IMR-90 (cell line): ENCODE results near the gene ARL4C. TPM values are rescaled to one million over a fixed set of nuclear protein-coding genes. Genes with fewer than 3 reads are reported as not detected.

ENCODE experiments used
- ATAC-seq: fragments of 200-7000 bp; cut with Tn5 transposase; 2 replicates; pipeline ENCODE4 v1.9.1; 2020; ENCODE audit warnings: low read depth, mild to moderate bottlenecking, moderate library complexity
- BruUV-seq: library from RNA; stranded (reverse); fragments of 400-500 nt; replicated peaks from 2 replicates; lab custom pipeline; 2021; lab: Mats Ljungman, UMichigan
- CTCF ChIA-PET: fragments of 300-600 bp; formaldehyde crosslinking; extraction: SDS; loops from one replicate; lab custom pipeline; 2021; ENCODE audit warnings: antibody characterized with exemption; lab: Yijun Ruan, JAX
- POLR2A ChIA-PET: fragments of 300-600 bp; sonication (Branson Sonifier 250); formaldehyde crosslinking; loops from one replicate; lab custom pipeline; 2022; ENCODE audit warnings: antibody characterized with exemption; ENCODE audit not compliant: unreplicated experiment; lab: Charles Lee
- DNase-seq: peaks from one replicate; pipeline ENCODE4 v3.0.0; 2013
- H2AFZ ChIP-seq: replicated peaks from 2 replicates; pipeline ENCODE3; 2013; ENCODE audit warnings: low read length, mild to moderate bottlenecking; ENCODE audit not compliant: poor library complexity
- H2AK5ac ChIP-seq: 2 replicates; pipeline ENCODE4 v1.6.1; 2013; ENCODE audit warnings: low read depth, low read length, inconsistent platforms
- H2AK9ac ChIP-seq: replicated peaks from 2 replicates; pipeline ENCODE3; 2013; ENCODE audit warnings: mild to moderate bottlenecking, low read depth, low read length, moderate library complexity; ENCODE audit not compliant: poor library complexity
- H2BK120ac ChIP-seq: 2 replicates; pipeline ENCODE4 v1.6.1; 2013; ENCODE audit warnings: low read depth, low read length, inconsistent platforms
- H2BK15ac ChIP-seq: 3 replicates; pipeline ENCODE4 v1.6.1; 2013; ENCODE audit warnings: low read depth, low read length, inconsistent platforms
- H2BK20ac ChIP-seq: 2 replicates; pipeline ENCODE4 v1.6.1; 2013; ENCODE audit warnings: low read depth, mild to moderate bottlenecking, inconsistent platforms, low read length, moderate library complexity
- H2BK5ac ChIP-seq: 2 replicates; pipeline ENCODE4 v1.6.1; 2013; ENCODE audit warnings: mild to moderate bottlenecking, low read depth, low read length, inconsistent platforms; ENCODE audit not compliant: poor library complexity, severe bottlenecking
- H3K14ac ChIP-seq: replicated peaks from 2 replicates; pipeline ENCODE4 v1.6.1; 2013; ENCODE audit warnings: low read depth, low read length, inconsistent platforms
- H3K18ac ChIP-seq: 2 replicates; pipeline ENCODE4 v1.6.1; 2013; ENCODE audit warnings: low read depth, low read length, control low read depth
- H3K23ac ChIP-seq: 2 replicates; pipeline ENCODE4 v1.6.1; 2013; ENCODE audit warnings: low read depth, low read length, inconsistent platforms
- H3K27ac ChIP-seq: 2 replicates; pipeline ENCODE4 v1.5.1; 2013; ENCODE audit warnings: mild to moderate bottlenecking, control low read depth, low read length; ENCODE audit not compliant: insufficient read depth
- H3K27me3 ChIP-seq: 2 replicates; pipeline ENCODE4 v1.6.1; 2013; ENCODE audit warnings: low read length; ENCODE audit not compliant: control insufficient read depth, insufficient read depth
- H3K36me3 ChIP-seq: 2 replicates; pipeline ENCODE4 v1.6.1; 2013; ENCODE audit warnings: low read length, mixed read lengths; ENCODE audit not compliant: control insufficient read depth, insufficient read depth
- H3K4ac ChIP-seq: 2 replicates; pipeline ENCODE4 v1.6.1; 2013; ENCODE audit warnings: low read depth, low read length, inconsistent platforms
- H3K4me1 ChIP-seq: 2 replicates; pipeline ENCODE4 v1.6.1; 2013; ENCODE audit warnings: low read length, mixed read lengths; ENCODE audit not compliant: control insufficient read depth, insufficient read depth
- H3K4me2 ChIP-seq: 2 replicates; pipeline ENCODE4 v1.6.1; 2013; ENCODE audit warnings: low read depth, mild to moderate bottlenecking, control low read depth, low read length, moderate library complexity
- H3K4me3 ChIP-seq: 2 replicates; pipeline ENCODE4 v1.5.1; 2013; ENCODE audit warnings: low read depth, mild to moderate bottlenecking, control low read depth, low read length, moderate library complexity; ENCODE audit not compliant: insufficient read depth
- H3K56ac ChIP-seq: 2 replicates; pipeline ENCODE4 v1.6.1; 2013; ENCODE audit warnings: low read length, inconsistent platforms; ENCODE audit not compliant: insufficient read depth; ENCODE audit errors: extremely low read depth
- H3K79me1 ChIP-seq, 2 experiments: 2 replicates each; pipeline ENCODE4 v1.6.1; 2013; ENCODE audit warnings: low read length in 2 of 2, inconsistent platforms in 1 of 2, low read depth in 1 of 2
- H3K9ac ChIP-seq: 2 replicates; pipeline ENCODE4 v1.6.1; 2013; ENCODE audit warnings: low read depth, low read length, control low read depth
- H3K9me1 ChIP-seq: 2 replicates; pipeline ENCODE4 v1.6.1; 2013; ENCODE audit warnings: low read length, inconsistent platforms; ENCODE audit not compliant: insufficient read depth
- H3K9me3 ChIP-seq: 2 replicates; pipeline ENCODE4 v1.6.1; 2013; ENCODE audit warnings: low read length; ENCODE audit not compliant: control insufficient read depth, insufficient read depth
- H4K20me1 ChIP-seq: 2 replicates; pipeline ENCODE4 v1.6.1; 2013; ENCODE audit warnings: low read length, inconsistent platforms; ENCODE audit not compliant: insufficient read depth
- H4K5ac ChIP-seq: 2 replicates; pipeline ENCODE4 v1.6.1; 2013; ENCODE audit warnings: mild to moderate bottlenecking, low read depth, low read length, control low read depth
- H4K8ac ChIP-seq, 2 experiments: 2 replicates each; pipeline ENCODE4 v1.6.1; 2013; ENCODE audit warnings: low read depth in 2 of 2, low read length in 2 of 2, control low read depth in 1 of 2, inconsistent platforms in 1 of 2
- H4K91ac ChIP-seq: 2 replicates; pipeline ENCODE4 v1.6.1; 2013; ENCODE audit warnings: low read depth, low read length, inconsistent platforms; ENCODE audit not compliant: insufficient read depth
- BHLHE40 ChIP-seq: fragments of 150-350 bp; IDR thresholded peaks from 2 replicates; pipeline ENCODE4 v1.6.1; 2016; ENCODE audit warnings: mild to moderate bottlenecking, low read depth, low read length
- CEBPB ChIP-seq: IDR thresholded peaks from 2 replicates; pipeline ENCODE4 v1.6.1; 2012; ENCODE audit warnings: low read depth, low read length, improper control_type of control experiment
- CHD1 ChIP-seq: IDR thresholded peaks from 2 replicates; pipeline ENCODE4 v1.6.1; 2012; ENCODE audit warnings: low read depth, low read length, improper control_type of control experiment
- CTCF ChIP-seq: conservative IDR thresholded peaks from 2 replicates; pipeline ENCODE4 v1.5.1; 2012; ENCODE audit warnings: mild to moderate bottlenecking, low read depth, low read length, improper control_type of control experiment
- ELK1 ChIP-seq: fragments of 150-350 bp; IDR thresholded peaks from 2 replicates; pipeline ENCODE4 v1.6.1; 2016; ENCODE audit warnings: low read depth, mild to moderate bottlenecking, low read length, moderate library complexity, borderline replicate concordance
- FOS ChIP-seq: fragments of 150-350 bp; IDR thresholded peaks from 2 replicates; pipeline ENCODE4 v1.6.1; 2016; ENCODE audit warnings: low read depth, low read length
- MAFK ChIP-seq: IDR thresholded peaks from 2 replicates; pipeline ENCODE4 v1.6.1; 2012; ENCODE audit warnings: low read depth, low read length, improper control_type of control experiment
- MAZ ChIP-seq: IDR thresholded peaks from 2 replicates; pipeline ENCODE4 v1.6.1; 2012; ENCODE audit warnings: low read depth, mild to moderate bottlenecking, low read length, improper control_type of control experiment, moderate library complexity, borderline replicate concordance
- MXI1 ChIP-seq: IDR thresholded peaks from 2 replicates; pipeline ENCODE4 v1.6.1; 2012; ENCODE audit warnings: low read depth, mild to moderate bottlenecking, low read length, moderate library complexity, borderline replicate concordance
- NFE2L2 ChIP-seq: fragments of 150-350 bp; IDR thresholded peaks from 2 replicates; pipeline ENCODE4 v1.6.1; 2016; ENCODE audit warnings: low read depth, mild to moderate bottlenecking, low read length
- POLR2A ChIP-seq: IDR thresholded peaks from 2 replicates; pipeline ENCODE4 v1.6.1; 2012; ENCODE audit warnings: mild to moderate bottlenecking, low read depth, low read length
- RAD21 ChIP-seq: IDR thresholded peaks from 2 replicates; pipeline ENCODE4 v1.6.1; 2012; ENCODE audit warnings: low read length, improper control_type of control experiment
- RCOR1 ChIP-seq: IDR thresholded peaks from 2 replicates; pipeline ENCODE4 v1.6.1; 2012; ENCODE audit warnings: mild to moderate bottlenecking, low read length, improper control_type of control experiment; ENCODE audit not compliant: insufficient replicate concordance
- RFX5 ChIP-seq: IDR thresholded peaks from 2 replicates; pipeline ENCODE4 v1.8.0; 2012; ENCODE audit warnings: low read depth, mild to moderate bottlenecking, low read length, moderate library complexity
- SMC3 ChIP-seq: fragments of 150-350 bp; IDR thresholded peaks from 2 replicates; pipeline ENCODE4 v1.6.1; 2016; ENCODE audit warnings: low read depth, mild to moderate bottlenecking, antibody characterized with exemption, low read length, moderate library complexity
- USF2 ChIP-seq: fragments of 150-350 bp; IDR thresholded peaks from 2 replicates; pipeline ENCODE4 v1.6.1; 2017; ENCODE audit warnings: mild to moderate bottlenecking, antibody characterized with exemption, low read length, low read depth
- WGBS, 2 experiments: methylation state at CpG; one replicate each; pipeline versions ENCODE4 v1.1.5 to v1.1.7; 2013; ENCODE audit warnings: missing lambda C conversion rate in 2 of 2; ENCODE audit not compliant: insufficient read length in 1 of 2; ENCODE audit errors: extremely low coverage in 2 of 2; 5-methylcytosine and 5-hydroxymethylcytosine counted together
- dilution Hi-C: fragments of 300-500 bp; cut with HindIII; formaldehyde crosslinking; loops from one replicate; pipeline ENCODE4 v1.14.3; 2018; ENCODE audit warnings: low sequenced_read_pairs; ENCODE audit not compliant: unreplicated experiment
- in situ Hi-C: fragments of 300-500 bp; cut with MboI; formaldehyde crosslinking; loops from 3 replicates; pipeline ENCODE4 v1.14.3; 2019; ENCODE audit warnings: low sequenced_read_pairs, inconsistent platforms, mixed read lengths
- intact Hi-C: fragments of 100-400 bp; cut with micrococcal nuclease; formaldehyde crosslinking; loops from 2 replicates; pipeline ENCODE4 v1.10.0; 2022
- polyA plus RNA-seq, 3 experiments: library from polyadenylated mRNA; depleted of rRNA; stranded (reverse); fragments of >200 nt; gene quantifications; 2 replicates each; pipeline ENCODE4 v1.2.3, GENCODE V29; 2012; ENCODE audit warnings: low replicate concordance in 1 of 3
- total RNA-seq: library from RNA; depleted of rRNA; stranded (reverse); fragments of >200 nt; gene quantifications from 2 replicates; pipeline ENCODE4 v1.2.3, GENCODE V29; 2012

ARL4C gene
- total and polyA plus RNA-seq, 2 of the 4 experiments (the other 2 are of a cell fraction) = 7.7 to 8.2 TPM

GRCh38 chr2:234481301-234481700 is 15.6 kb downstream of the ARL4C start:
- DNase-seq (no peak), ATAC-seq (no peak)
- POLR2A ChIA-PET = no interaction called here
- Histone ChIP-seq H2AK9ac (no peak overlapping the region), H2BK120ac (no peak overlapping the region), H3K23ac (no peak overlapping the region), H2AK5ac (no peak overlapping the region), H3K9ac (no peak overlapping the region), H2BK5ac (no peak overlapping the region), H3K27ac (no peak overlapping the region), H4K91ac (no peak overlapping the region), H2BK15ac (no peak overlapping the region), H3K4me1 (no peaks in the 10 kb centered on the region), H3K4me3 (no peak overlapping the region), H3K14ac (no peak overlapping the region), H2AFZ (no peak overlapping the region), H3K9me3 (no peaks in the 10 kb centered on the region), H3K4me2 (no peak overlapping the region), H3K56ac (no peak overlapping the region), H4K5ac (no peak overlapping the region), H2BK20ac (no peak overlapping the region), H4K8ac (no peak overlapping the region), H3K36me3 (no peaks in the 10 kb centered on the region), H3K9me1 (no peaks in the 10 kb centered on the region; the same call in 1 of the 2 replicates), H3K18ac (no peak overlapping the region), H3K4ac (no peak overlapping the region), H4K20me1 (no peaks in the 10 kb centered on the region), H3K27me3 (no peaks in the 10 kb centered on the region; the same call in 1 of the 2 replicates), H3K79me1 (no peaks in the 10 kb centered on the region)
- no peak for TF ChIP-seq FOS
- no peak for TF ChIP-seq CEBPB
- TF ChIP-seq POLR2A = no peak
- no peak for TF ChIP-seq SMC3
- no peak for TF ChIP-seq BHLHE40
- no peak for TF ChIP-seq USF2
- no peak for TF ChIP-seq CHD1
- TF ChIP-seq CTCF = no peak
- TF ChIP-seq RAD21 = no peak
- no peak for TF ChIP-seq MAZ
- TF ChIP-seq ELK1 = no peak
- TF ChIP-seq MAFK = no peak
- TF ChIP-seq NFE2L2 = no peak
- TF ChIP-seq RCOR1 = no peak
- TF ChIP-seq MXI1 = no peak
- TF ChIP-seq RFX5 = no peak
- CTCF ChIA-PET = no interaction called here
- BruUV-seq = no TSS peak
- intact Hi-C loops = no loop called here
- dilution Hi-C loops = no loop called here
- WGBS, 2 experiments = 67% methylated on average over 1 of the region's 5 CpGs; no CpG with 5 or more reads in 1 of the 2 experiments
- in situ Hi-C loops = no loop called here
